Astrocyte (in vitro differentiated cells and primary cell): ENCODE data around the gene LRMDA. TPM values are rescaled to one million over a fixed set of nuclear protein-coding genes. Genes with fewer than 3 reads are reported as not detected.

Experiments used
- DNase-seq: peaks from one replicate; pipeline ENCODE4 v3.0.0-alpha.2; 2010; ENCODE audit warnings: low read depth
- FAIRE-seq: peaks from 2 replicates; lab custom pipeline; 2011; peaks lifted over from hg19 to GRCh38; lab: Jason Lieb, UNC
- H2AFZ ChIP-seq: 2 replicates; pipeline ENCODE4 v1.6.0; 2012; ENCODE audit warnings: low read depth, low read length, inconsistent platforms
- H3K27ac ChIP-seq: 2 replicates; pipeline ENCODE4 v1.5.1; 2011; ENCODE audit warnings: low read depth, low read length, inconsistent platforms
- H3K27me3 ChIP-seq: 2 replicates; pipeline ENCODE4 v1.6.0; 2011; ENCODE audit warnings: low read length, inconsistent platforms; ENCODE audit not compliant: insufficient read depth
- H3K36me3 ChIP-seq: 2 replicates; pipeline ENCODE4 v1.5.1; 2011; ENCODE audit warnings: low read length, inconsistent platforms; ENCODE audit not compliant: insufficient read depth
- H3K4me1 ChIP-seq: 2 replicates; pipeline ENCODE4 v1.5.1; 2011; ENCODE audit warnings: low read length, inconsistent platforms; ENCODE audit not compliant: insufficient read depth
- H3K4me2 ChIP-seq: 2 replicates; pipeline ENCODE4 v1.6.0; 2012; ENCODE audit warnings: low read length, inconsistent platforms
- H3K4me3 ChIP-seq: 2 replicates; pipeline ENCODE4 v1.5.1; 2011; ENCODE audit warnings: low read depth, mild to moderate bottlenecking, low read length, inconsistent platforms; ENCODE audit not compliant: insufficient read depth
- H3K79me2 ChIP-seq: 2 replicates; pipeline ENCODE4 v1.6.0; 2012; ENCODE audit warnings: mild to moderate bottlenecking, low read length, inconsistent platforms; ENCODE audit not compliant: insufficient read depth
- H3K9ac ChIP-seq: 2 replicates; pipeline ENCODE4 v1.6.0; 2012; ENCODE audit warnings: mild to moderate bottlenecking, low read length, inconsistent platforms
- H3K9me3 ChIP-seq: 2 replicates; pipeline ENCODE4 v1.5.1; 2012; ENCODE audit warnings: low read depth, mild to moderate bottlenecking, low read length, inconsistent platforms; ENCODE audit not compliant: insufficient read depth
- H4K20me1 ChIP-seq: 2 replicates; pipeline ENCODE4 v1.6.0; 2012; ENCODE audit warnings: low read length, inconsistent platforms; ENCODE audit not compliant: insufficient read depth
- H3K27ac Mint-ChIP-seq: one replicate; pipeline ENCODE4 v1.8.0; 2021; ENCODE audit warnings: mild to moderate bottlenecking, mixed read lengths; ENCODE audit not compliant: unreplicated experiment
- H3K27me3 Mint-ChIP-seq: one replicate; pipeline ENCODE4 v1.8.0; 2021; ENCODE audit warnings: low read depth, mixed read lengths; ENCODE audit not compliant: unreplicated experiment
- H3K36me3 Mint-ChIP-seq: one replicate; pipeline ENCODE4 v1.8.0; 2021; ENCODE audit warnings: low read depth, mixed read lengths; ENCODE audit not compliant: unreplicated experiment
- H3K4me1 Mint-ChIP-seq: one replicate; pipeline ENCODE4 v1.8.0; 2021; ENCODE audit warnings: low read depth, mixed read lengths; ENCODE audit not compliant: unreplicated experiment
- H3K4me3 Mint-ChIP-seq: one replicate; pipeline ENCODE4 v1.8.0; 2021; ENCODE audit warnings: mild to moderate bottlenecking, moderate library complexity, mixed read lengths; ENCODE audit not compliant: unreplicated experiment
- H3K9me3 Mint-ChIP-seq: one replicate; pipeline ENCODE4 v1.8.0; 2021; ENCODE audit warnings: mild to moderate bottlenecking, mixed read lengths; ENCODE audit not compliant: unreplicated experiment
- EZH2 ChIP-seq: IDR thresholded peaks from 2 replicates; pipeline ENCODE4 v1.6.1; 2012; ENCODE audit warnings: mild to moderate bottlenecking, low read length, inconsistent platforms; ENCODE audit not compliant: insufficient read depth
- total RNA-seq: library from RNA; stranded (reverse); gene quantifications from 2 replicates; pipeline ENCODE4 v1.2.1, GENCODE V29; 2021
- TF ChIP-seq, protein P1 (sequence below): IDR thresholded peaks from 2 replicates; pipeline ENCODE4 v1.5.1; 2011; ENCODE audit warnings: low read depth, mild to moderate bottlenecking, inconsistent platforms, low read length, moderate library complexity; ENCODE audit not compliant: insufficient read depth

The LRMDA gene
- total RNA-seq, 1 donor from 2014 or later = 2.7 TPM

DNA sequence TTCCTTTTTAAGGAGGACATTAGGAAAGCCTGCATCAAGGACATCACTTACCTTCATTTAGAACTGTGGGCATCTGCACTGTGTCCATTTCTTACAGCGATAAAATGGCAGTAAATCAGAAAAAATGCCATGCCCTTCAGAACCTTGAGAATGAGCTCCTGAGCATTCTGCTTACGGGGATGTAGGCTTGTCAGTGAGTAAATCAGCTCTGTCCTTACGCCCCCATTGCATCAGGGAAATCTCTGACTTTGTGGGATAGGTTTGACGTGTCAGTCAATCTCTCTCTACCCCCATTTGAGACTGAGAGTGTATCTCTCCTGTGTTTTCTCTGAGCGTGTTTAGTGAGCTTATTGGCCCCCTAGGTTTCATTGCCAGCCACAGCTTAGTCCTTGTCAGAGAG is 837.1 kb downstream of the LRMDA start:
- H3K4me2 ChIP-seq = no peak overlapping the region
- FAIRE-seq (no peak), DNase-seq (no peak)
- no peak for TF ChIP-seq EZH2
- TF ChIP-seq, protein P1, sequence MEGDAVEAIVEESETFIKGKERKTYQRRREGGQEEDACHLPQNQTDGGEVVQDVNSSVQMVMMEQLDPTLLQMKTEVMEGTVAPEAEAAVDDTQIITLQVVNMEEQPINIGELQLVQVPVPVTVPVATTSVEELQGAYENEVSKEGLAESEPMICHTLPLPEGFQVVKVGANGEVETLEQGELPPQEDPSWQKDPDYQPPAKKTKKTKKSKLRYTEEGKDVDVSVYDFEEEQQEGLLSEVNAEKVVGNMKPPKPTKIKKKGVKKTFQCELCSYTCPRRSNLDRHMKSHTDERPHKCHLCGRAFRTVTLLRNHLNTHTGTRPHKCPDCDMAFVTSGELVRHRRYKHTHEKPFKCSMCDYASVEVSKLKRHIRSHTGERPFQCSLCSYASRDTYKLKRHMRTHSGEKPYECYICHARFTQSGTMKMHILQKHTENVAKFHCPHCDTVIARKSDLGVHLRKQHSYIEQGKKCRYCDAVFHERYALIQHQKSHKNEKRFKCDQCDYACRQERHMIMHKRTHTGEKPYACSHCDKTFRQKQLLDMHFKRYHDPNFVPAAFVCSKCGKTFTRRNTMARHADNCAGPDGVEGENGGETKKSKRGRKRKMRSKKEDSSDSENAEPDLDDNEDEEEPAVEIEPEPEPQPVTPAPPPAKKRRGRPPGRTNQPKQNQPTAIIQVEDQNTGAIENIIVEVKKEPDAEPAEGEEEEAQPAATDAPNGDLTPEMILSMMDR = no peak
- no peaks in the 10 kb centered on the region for H3K4me1 ChIP-seq
- no peak overlapping the region for H2AFZ ChIP-seq
- no peaks in the 10 kb centered on the region for H3K79me2 ChIP-seq
- Mint-ChIP-seq H3K36me3 (no peaks in the 10 kb centered on the region), H3K4me3 (no peak overlapping the region), H3K27ac (no peak overlapping the region), H3K4me1 (no peaks in the 10 kb centered on the region), H3K9me3 (no peaks in the 10 kb centered on the region), H3K27me3 (no peaks in the 10 kb centered on the region)
- H3K4me3 ChIP-seq = no peak overlapping the region
- H3K36me3 ChIP-seq = no peaks in the 10 kb centered on the region
- no peaks in the 10 kb centered on the region for H4K20me1 ChIP-seq
- H3K9ac ChIP-seq = no peak overlapping the region
- no peaks in the 10 kb centered on the region for H3K27me3 ChIP-seq
- no peaks in the 10 kb centered on the region for H3K9me3 ChIP-seq
- no peak overlapping the region for H3K27ac ChIP-seq

DNA sequence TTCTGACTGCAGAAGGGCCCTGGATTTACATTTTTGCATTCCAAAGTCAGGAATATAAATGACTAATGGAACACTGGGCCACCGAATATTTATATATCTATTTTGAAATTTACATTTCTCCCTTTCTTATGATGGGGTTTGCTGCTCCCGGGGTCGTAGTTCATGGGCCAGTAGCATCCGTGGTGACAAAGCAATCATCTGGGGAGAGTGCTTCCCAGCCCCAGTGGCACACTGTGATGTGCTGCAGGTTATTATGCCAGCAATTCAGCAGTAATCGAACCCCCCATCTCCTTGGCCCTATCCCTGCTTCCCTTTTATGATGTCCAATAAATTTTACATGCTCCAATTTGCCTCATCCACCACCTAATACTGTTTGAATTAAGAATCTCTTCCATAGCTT is 837.5 kb downstream of the LRMDA start:
- Histone ChIP-seq H3K27ac (no peak overlapping the region), H2AFZ (no peak overlapping the region), H3K27me3 (no peaks in the 10 kb centered on the region), H3K36me3 (no peaks in the 10 kb centered on the region), H3K4me2 (no peak overlapping the region), H3K4me3 (no peak overlapping the region), H3K9me3 (no peaks in the 10 kb centered on the region), H3K9ac (no peak overlapping the region), H3K79me2 (no peaks in the 10 kb centered on the region), H3K4me1 (no peaks in the 10 kb centered on the region), H4K20me1 (no peaks in the 10 kb centered on the region)
- no peaks in the 10 kb centered on the region for H3K9me3 Mint-ChIP-seq
- no peaks in the 10 kb centered on the region for H3K27me3 Mint-ChIP-seq
- FAIRE-seq = no peak
- H3K4me1 Mint-ChIP-seq = no peaks in the 10 kb centered on the region
- no peaks in the 10 kb centered on the region for H3K36me3 Mint-ChIP-seq
- no peak for DNase-seq
- TF ChIP-seq, protein P1 = no peak
- TF ChIP-seq EZH2 = no peak
- no peak overlapping the region for H3K4me3 Mint-ChIP-seq
- no peak overlapping the region for H3K27ac Mint-ChIP-seq

DNA sequence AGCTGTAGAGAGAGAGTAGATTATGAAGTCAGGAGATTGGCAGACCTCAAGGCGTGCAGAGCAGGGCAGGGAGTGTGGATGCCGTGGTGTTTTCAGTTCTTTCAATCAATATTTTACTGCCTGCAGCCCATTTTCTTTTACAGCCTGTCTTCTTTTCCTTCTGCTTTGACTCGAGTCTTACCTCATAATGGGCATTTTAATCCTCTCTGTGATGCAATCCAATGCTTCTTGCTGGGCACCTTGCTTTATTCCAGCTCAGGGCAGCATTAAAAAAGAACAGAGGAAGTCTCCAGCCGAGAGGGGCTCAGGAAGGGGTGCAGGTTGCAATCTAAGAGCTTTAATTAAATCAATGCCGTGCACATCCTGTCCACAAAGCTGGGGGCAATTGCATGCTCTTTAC is 839.0 kb downstream of the LRMDA start:
- no peaks in the 10 kb centered on the region for H3K9me3 ChIP-seq
- no peak overlapping the region for H3K27ac Mint-ChIP-seq
- no peaks in the 10 kb centered on the region for H3K36me3 ChIP-seq
- H3K27ac ChIP-seq = no peak overlapping the region
- peaks cover 4% of the 10 kb centered on the region for H3K9me3 Mint-ChIP-seq
- H3K4me3 ChIP-seq = no peak overlapping the region
- H2AFZ ChIP-seq = peak overlapping the region; percentile 9
- no peak overlapping the region for H3K4me3 Mint-ChIP-seq
- no peak for DNase-seq
- no peaks in the 10 kb centered on the region for H3K36me3 Mint-ChIP-seq
- H4K20me1 ChIP-seq = no peaks in the 10 kb centered on the region
- H3K27me3 ChIP-seq = no peaks in the 10 kb centered on the region
- no peaks in the 10 kb centered on the region for H3K27me3 Mint-ChIP-seq
- no peak overlapping the region for H3K9ac ChIP-seq
- no peak for TF ChIP-seq EZH2
- TF ChIP-seq, protein P1 = no peak
- H3K79me2 ChIP-seq = no peaks in the 10 kb centered on the region
- FAIRE-seq = no peak
- no peak overlapping the region for H3K4me2 ChIP-seq
- H3K4me1 ChIP-seq = no peaks in the 10 kb centered on the region
- H3K4me1 Mint-ChIP-seq = no peaks in the 10 kb centered on the region
